HepG2 (cell line): Measurements from ENCODE around the gene PPP6R2. TPM values are rescaled to one million over a fixed set of nuclear protein-coding genes. Genes with fewer than 3 reads are reported as not detected.
A peak's percentile ranks its signal among the peaks of the same experiment; 100 is the strongest.

Experiments
- CREM ChIP-seq, 2 experiments: sonication (generic) in 1 of 2; formaldehyde crosslinking in 1 of 2; IDR thresholded peaks; 2 replicates each; pipeline versions ENCODE4 v1.4.0 to v1.6.1; 2016 to 2020; ENCODE audit warnings: antibody characterized with exemption in 1 of 2, mild to moderate bottlenecking in 1 of 2, missing genetic modification reagents in 1 of 2
- HBP1 ChIP-seq: IDR thresholded peaks from 2 replicates; pipeline ENCODE4 v1.6.1; 2016; ENCODE audit warnings: low read depth, control low read depth
- KLF6 ChIP-seq: IDR thresholded peaks from 2 replicates; pipeline ENCODE4 v1.8.0; 2016; ENCODE audit warnings: missing biosample characterization, missing genetic modification reagents
- LCORL ChIP-seq, 2 experiments: fragments of 450-650 bp in 1 of 2; sonication (generic) in 1 of 2; formaldehyde crosslinking in 1 of 2; IDR thresholded peaks; 2 replicates each; pipeline versions ENCODE4 v1.5.0 to v1.6.1; 2017 to 2020; ENCODE audit warnings: antibody characterized with exemption in 1 of 2, missing genetic modification reagents in 1 of 2
- MIER2 ChIP-seq: IDR thresholded peaks from 2 replicates; pipeline ENCODE4 v1.6.1; 2016; ENCODE audit warnings: missing biosample characterization, missing genetic modification reagents
- MXI1 ChIP-seq: IDR thresholded peaks from 3 replicates; pipeline ENCODE4 v1.6.1; 2012; ENCODE audit warnings: low read depth, low read length, inconsistent platforms, borderline replicate concordance
- PRMT3 ChIP-seq: sonication (generic); formaldehyde crosslinking; IDR thresholded peaks from 2 replicates; pipeline ENCODE4 v1.8.1; 2022; ENCODE audit warnings: low read depth, mild to moderate bottlenecking, moderate library complexity, missing genetic modification reagents, borderline replicate concordance
- RBFOX2 ChIP-seq: fragments of 200-400 bp; formaldehyde crosslinking; IDR thresholded peaks from 2 replicates; pipeline ENCODE4 v1.6.1; 2017; ENCODE audit warnings: low read depth, mild to moderate bottlenecking, low read length
- RFXAP ChIP-seq: sonication (generic); formaldehyde crosslinking; IDR thresholded peaks from 2 replicates; pipeline ENCODE4 v1.4.0; 2020; ENCODE audit warnings: missing genetic modification reagents, borderline replicate concordance
- YEATS2 ChIP-seq: sonication (generic); formaldehyde crosslinking; IDR thresholded peaks from 2 replicates; pipeline ENCODE4 v1.4.0; 2020; ENCODE audit warnings: missing genetic modification reagents, borderline replicate concordance
- ZNF343 ChIP-seq: sonication (generic); formaldehyde crosslinking; IDR thresholded peaks from 2 replicates; pipeline ENCODE4 v1.4.0; 2020; ENCODE audit warnings: mild to moderate bottlenecking, missing genetic modification reagents
- ZNF703 ChIP-seq: sonication (generic); formaldehyde crosslinking; IDR thresholded peaks from 2 replicates; pipeline ENCODE4 v1.5.1; 2020; ENCODE audit warnings: missing genetic modification reagents, mild to moderate bottlenecking, moderate library complexity, borderline replicate concordance
- ZNF792 ChIP-seq: IDR thresholded peaks from 2 replicates; pipeline ENCODE4 v1.6.1; 2016
- polyA plus RNA-seq, 8 experiments: library from polyadenylated mRNA; depleted of rRNA in 3 of 8; stranded (reverse) in 7 of 8; unstranded in 1 of 8; fragments of >200 nt; fragmentation: Illumina TruSeq in 4 of 8; extraction: Trizol in 4 of 8; gene quantifications; 2 replicates each; pipeline versions ENCODE4 v1.2.1 to v1.2.3, GENCODE V29; 2011 to 2016; ENCODE audit warnings: low read depth in 4 of 8, missing spikeins in 1 of 8, mixed read lengths in 1 of 8; ENCODE audit not compliant: insufficient read depth in 1 of 8
- total RNA-seq, 5 experiments: library from RNA; depleted of rRNA; stranded (reverse); fragments of >200 nt; fragmentation: Illumina TruSeq; extraction: Trizol; gene quantifications; 2 replicates each; pipeline ENCODE4 v1.2.3, GENCODE V29; 2016; ENCODE audit warnings: low read depth in 1 of 5
- TF ChIP-seq, protein P1 (sequence below): sonication (generic); formaldehyde crosslinking; IDR thresholded peaks from 2 replicates; pipeline ENCODE4 v1.4.0; 2020; ENCODE audit warnings: missing genetic modification reagents, borderline replicate concordance
- TF ChIP-seq, protein P2 (sequence below): sonication (generic); formaldehyde crosslinking; IDR thresholded peaks from one replicate; pipeline ENCODE4 v1.5.1; 2020; ENCODE audit warnings: mild to moderate bottlenecking, missing genetic modification reagents; ENCODE audit errors: not compliant biosample characterization

Gene PPP6R2
- total and polyA plus RNA-seq, 2 of the 13 experiments (the other 11 are each of a cell fraction or from before 2014, with no cell fraction given): 55.0 to 102 TPM

DNA sequence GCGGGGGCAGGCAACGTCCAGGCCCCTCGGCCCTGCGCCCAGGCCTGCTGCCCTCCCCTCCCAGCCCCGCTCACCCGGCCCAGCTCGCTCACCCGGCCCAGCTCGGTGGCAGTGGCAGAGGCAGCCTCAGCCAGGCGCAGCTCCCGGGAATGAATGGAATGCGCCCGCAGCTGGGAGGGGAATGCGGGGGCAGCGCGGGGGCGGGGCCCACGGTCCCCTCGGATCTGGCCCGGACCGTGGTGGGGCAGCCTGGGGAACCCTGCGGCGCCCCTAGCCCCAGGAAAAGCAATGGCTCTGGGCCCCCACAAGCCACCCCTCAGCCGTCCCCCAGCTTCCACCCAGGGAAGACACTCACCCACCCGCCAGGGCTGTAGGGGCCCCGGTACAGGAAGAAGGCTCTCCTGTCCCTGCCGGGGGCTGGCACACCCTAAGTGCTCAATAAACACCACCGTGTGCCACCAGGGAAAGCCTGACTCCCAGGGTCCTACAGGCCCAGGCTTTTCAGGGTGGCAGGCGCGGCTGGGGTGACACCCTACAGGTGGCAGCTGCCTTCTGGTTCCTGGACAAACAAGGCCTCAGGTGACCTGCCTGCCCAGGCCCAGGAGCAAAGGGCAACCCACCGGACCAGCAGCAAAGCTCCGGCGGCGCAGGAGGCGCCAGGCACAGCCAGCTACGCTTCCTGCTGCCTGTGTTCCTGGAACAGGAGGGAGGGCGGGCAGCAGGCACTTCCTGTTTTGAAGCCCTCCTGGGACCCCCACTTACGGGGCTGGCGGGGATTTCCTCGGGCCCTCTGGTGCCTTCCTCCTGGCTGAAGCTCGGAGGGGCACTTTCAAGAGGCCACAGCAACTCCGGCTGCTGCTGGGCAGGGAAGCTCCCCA is 49.4 kb upstream of the PPP6R2 start (continued):
- TF ChIP-seq, protein P1, sequence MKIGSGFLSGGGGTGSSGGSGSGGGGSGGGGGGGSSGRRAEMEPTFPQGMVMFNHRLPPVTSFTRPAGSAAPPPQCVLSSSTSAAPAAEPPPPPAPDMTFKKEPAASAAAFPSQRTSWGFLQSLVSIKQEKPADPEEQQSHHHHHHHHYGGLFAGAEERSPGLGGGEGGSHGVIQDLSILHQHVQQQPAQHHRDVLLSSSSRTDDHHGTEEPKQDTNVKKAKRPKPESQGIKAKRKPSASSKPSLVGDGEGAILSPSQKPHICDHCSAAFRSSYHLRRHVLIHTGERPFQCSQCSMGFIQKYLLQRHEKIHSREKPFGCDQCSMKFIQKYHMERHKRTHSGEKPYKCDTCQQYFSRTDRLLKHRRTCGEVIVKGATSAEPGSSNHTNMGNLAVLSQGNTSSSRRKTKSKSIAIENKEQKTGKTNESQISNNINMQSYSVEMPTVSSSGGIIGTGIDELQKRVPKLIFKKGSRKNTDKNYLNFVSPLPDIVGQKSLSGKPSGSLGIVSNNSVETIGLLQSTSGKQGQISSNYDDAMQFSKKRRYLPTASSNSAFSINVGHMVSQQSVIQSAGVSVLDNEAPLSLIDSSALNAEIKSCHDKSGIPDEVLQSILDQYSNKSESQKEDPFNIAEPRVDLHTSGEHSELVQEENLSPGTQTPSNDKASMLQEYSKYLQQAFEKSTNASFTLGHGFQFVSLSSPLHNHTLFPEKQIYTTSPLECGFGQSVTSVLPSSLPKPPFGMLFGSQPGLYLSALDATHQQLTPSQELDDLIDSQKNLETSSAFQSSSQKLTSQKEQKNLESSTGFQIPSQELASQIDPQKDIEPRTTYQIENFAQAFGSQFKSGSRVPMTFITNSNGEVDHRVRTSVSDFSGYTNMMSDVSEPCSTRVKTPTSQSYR (CRISPR knock-in tag): peak; percentile 35; the same call in 1 of the 2 replicates
- TF ChIP-seq RFXAP (CRISPR knock-in tag) (peak; percentile 83), ZNF703 (no peak), MXI1 (peak; percentile 39; the same call in 1 of the 3 replicates), CREM (IDR thresholded peaks at IDR 0.05) (0 out of 2 replicates have a peak, but pooled peaks have one; percentile 49), CREM (CRISPR knock-in tag; IDR thresholded peaks at IDR 0.05) (no peak), YEATS2 (peak; percentile 67; the same call in 1 of the 2 replicates), RBFOX2 (peak; percentile 87), KLF6 (CRISPR knock-in tag) (peak; percentile 39; the same call in 1 of the 2 replicates), PRMT3 (no peak), ZNF792 (peak; percentile 64; the same call in 1 of the 2 replicates), ZNF343 (0 out of 2 replicates have a peak, but pooled peaks have one; percentile 68), HBP1 (CRISPR knock-in tag) (peak; percentile 34; the same call in 1 of the 2 replicates), MIER2 (CRISPR knock-in tag) (peak; percentile 55; the same call in 1 of the 2 replicates), LCORL (IDR thresholded peaks at IDR 0.05) (no peak), LCORL (CRISPR knock-in tag; IDR thresholded peaks at IDR 0.05) (peak; percentile 91)
- TF ChIP-seq, protein P2, sequence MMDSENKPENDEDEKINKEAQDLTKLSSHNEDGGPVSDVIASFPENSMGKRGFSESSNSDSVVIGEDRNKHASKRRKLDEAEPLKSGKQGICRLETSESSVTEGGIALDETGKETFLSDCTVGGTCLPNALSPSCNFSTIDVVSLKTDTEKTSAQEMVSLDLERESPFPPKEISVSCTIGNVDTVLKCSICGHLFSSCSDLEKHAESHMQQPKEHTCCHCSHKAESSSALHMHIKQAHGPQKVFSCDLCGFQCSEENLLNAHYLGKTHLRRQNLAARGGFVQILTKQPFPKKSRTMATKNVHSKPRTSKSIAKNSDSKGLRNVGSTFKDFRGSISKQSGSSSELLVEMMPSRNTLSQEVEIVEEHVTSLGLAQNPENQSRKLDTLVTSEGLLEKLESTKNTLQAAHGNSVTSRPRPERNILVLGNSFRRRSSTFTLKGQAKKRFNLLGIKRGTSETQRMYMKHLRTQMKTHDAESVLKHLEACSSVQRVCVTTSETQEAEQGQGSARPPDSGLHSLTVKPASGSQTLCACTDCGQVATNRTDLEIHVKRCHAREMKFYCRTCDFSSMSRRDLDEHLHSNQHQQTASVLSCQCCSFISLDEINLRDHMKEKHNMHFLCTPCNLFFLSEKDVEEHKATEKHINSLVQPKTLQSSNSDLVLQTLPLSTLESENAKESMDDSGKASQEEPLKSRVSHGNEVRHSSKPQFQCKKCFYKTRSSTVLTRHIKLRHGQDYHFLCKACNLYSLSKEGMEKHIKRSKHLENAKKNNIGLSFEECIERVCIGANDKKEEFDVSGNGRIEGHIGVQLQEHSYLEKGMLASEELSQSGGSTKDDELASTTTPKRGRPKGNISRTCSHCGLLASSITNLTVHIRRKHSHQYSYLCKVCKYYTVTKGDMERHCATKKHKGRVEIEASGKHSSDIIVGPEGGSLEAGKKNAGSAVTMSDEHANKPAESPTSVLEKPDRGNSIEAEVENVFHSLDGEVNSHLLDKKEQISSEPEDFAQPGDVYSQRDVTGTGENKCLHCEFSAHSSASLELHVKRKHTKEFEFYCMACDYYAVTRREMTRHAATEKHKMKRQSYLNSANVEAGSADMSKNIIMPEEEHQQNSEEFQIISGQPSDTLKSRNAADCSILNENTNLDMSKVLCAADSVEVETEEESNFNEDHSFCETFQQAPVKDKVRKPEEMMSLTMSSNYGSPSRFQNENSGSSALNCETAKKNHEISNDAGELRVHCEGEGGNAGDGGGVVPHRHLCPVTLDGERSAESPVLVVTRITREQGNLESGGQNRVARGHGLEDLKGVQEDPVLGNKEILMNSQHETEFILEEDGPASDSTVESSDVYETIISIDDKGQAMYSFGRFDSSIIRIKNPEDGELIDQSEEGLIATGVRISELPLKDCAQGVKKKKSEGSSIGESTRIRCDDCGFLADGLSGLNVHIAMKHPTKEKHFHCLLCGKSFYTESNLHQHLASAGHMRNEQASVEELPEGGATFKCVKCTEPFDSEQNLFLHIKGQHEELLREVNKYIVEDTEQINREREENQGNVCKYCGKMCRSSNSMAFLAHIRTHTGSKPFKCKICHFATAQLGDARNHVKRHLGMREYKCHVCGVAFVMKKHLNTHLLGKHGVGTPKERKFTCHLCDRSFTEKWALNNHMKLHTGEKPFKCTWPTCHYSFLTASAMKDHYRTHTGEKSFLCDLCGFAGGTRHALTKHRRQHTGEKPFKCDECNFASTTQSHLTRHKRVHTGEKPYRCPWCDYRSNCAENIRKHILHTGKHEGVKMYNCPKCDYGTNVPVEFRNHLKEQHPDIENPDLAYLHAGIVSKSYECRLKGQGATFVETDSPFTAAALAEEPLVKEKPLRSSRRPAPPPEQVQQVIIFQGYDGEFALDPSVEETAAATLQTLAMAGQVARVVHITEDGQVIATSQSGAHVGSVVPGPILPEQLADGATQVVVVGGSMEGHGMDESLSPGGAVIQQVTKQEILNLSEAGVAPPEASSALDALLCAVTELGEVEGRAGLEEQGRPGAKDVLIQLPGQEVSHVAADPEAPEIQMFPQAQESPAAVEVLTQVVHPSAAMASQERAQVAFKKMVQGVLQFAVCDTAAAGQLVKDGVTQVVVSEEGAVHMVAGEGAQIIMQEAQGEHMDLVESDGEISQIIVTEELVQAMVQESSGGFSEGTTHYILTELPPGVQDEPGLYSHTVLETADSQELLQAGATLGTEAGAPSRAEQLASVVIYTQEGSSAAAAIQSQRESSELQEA (CRISPR knock-in tag): peak; percentile 76
